ENCODE results near the gene LTBP2. TPM values are rescaled to one million over a fixed set of nuclear protein-coding genes. Genes with fewer than 3 reads are reported as not detected.

The LTBP2 gene
- total RNA-seq, 3 donors from 2014 or later (not counting 1 experiment from before 2014, with no cell fraction given): 2.1 to 3.7 (median 3.0) TPM

- peaks cover 0 to 3% of the 10 kb centered on the region in 2 donors for H3K27me3 Mint-ChIP-seq (ENCODE audit: low read depth in 2 of 2)
Measured at GRCh38 chr14:74532246-74532645, 79.8 kb downstream of the LTBP2 start.

GRCh38 chr14:74531467-74531866 lies 80.6 kb downstream of the LTBP2 start:
- no peak overlapping the region for H3K27ac Mint-ChIP-seq
- DNase-seq (no peak), ATAC-seq (no peak)
- Histone ChIP-seq H3K4me1 (ENCODE audit: control insufficient read depth, insufficient read depth, low read length) (no peaks in the 10 kb centered on the region), H3K36me3 (ENCODE audit: control insufficient read depth, insufficient read depth, low read length) (no peaks in the 10 kb centered on the region), H3K9me3 (ENCODE audit: control insufficient read depth, insufficient read depth, low read length) (no peaks in the 10 kb centered on the region), H3K27ac (ENCODE audit: low read length) (no peak overlapping the region), H3K4me3 (ENCODE audit: low read length) (no peak overlapping the region), H3K27me3 (ENCODE audit: control insufficient read depth, insufficient read depth, low read length) (no peaks in the 10 kb centered on the region)
- no peak overlapping the region for H3K4me3 Mint-ChIP-seq
- peaks cover 0 to 3% of the 10 kb centered on the region in 2 donors for H3K27me3 Mint-ChIP-seq (ENCODE audit: low read depth in 2 of 2)
- no peaks in the 10 kb centered on the region for H3K9me3 Mint-ChIP-seq
- 63% methylated on average over 5 of the region's 5 CpGs for WGBS (ENCODE audit: insufficient coverage)
- intact Hi-C loops (cut with micrococcal nuclease): no loop called here
- TF ChIP-seq CTCF (IDR thresholded peaks at IDR 0.05): no peak
- no peaks in the 10 kb centered on the region for H3K36me3 Mint-ChIP-seq
- H3K4me1 Mint-ChIP-seq: peaks cover 0 to under 1% of the 10 kb centered on the region in 2 donors

More at GRCh38 chr14:74532246-74532645, 79.8 kb downstream of the LTBP2 start:
- ATAC-seq (no peak), DNase-seq (no peak)
- Histone ChIP-seq H3K27me3 (ENCODE audit: control insufficient read depth, insufficient read depth, low read length) (no peaks in the 10 kb centered on the region), H3K9me3 (ENCODE audit: control insufficient read depth, insufficient read depth, low read length) (no peaks in the 10 kb centered on the region), H3K4me3 (ENCODE audit: low read length) (no peak overlapping the region), H3K27ac (ENCODE audit: low read length) (no peak overlapping the region), H3K36me3 (ENCODE audit: control insufficient read depth, insufficient read depth, low read length) (no peaks in the 10 kb centered on the region), H3K4me1 (ENCODE audit: control insufficient read depth, insufficient read depth, low read length) (no peaks in the 10 kb centered on the region)
- WGBS (ENCODE audit: insufficient coverage): 99% methylated on average over 10 of the region's 10 CpGs
- intact Hi-C loops (cut with micrococcal nuclease): no loop called here
- no peaks in the 10 kb centered on the region for H3K9me3 Mint-ChIP-seq
- H3K36me3 Mint-ChIP-seq: no peaks in the 10 kb centered on the region
- H3K4me3 Mint-ChIP-seq: no peak overlapping the region
- TF ChIP-seq CTCF (IDR thresholded peaks at IDR 0.05): no peak
- no peaks in the 10 kb centered on the region for H3K4me1 Mint-ChIP-seq
- no peak overlapping the region for H3K27ac Mint-ChIP-seq

GRCh38 chr14:74531006-74531405 lies 81.0 kb downstream of the LTBP2 start:
- Histone ChIP-seq H3K4me1 (ENCODE audit: control insufficient read depth, insufficient read depth, low read length) (no peaks in the 10 kb centered on the region), H3K27me3 (ENCODE audit: control insufficient read depth, insufficient read depth, low read length) (no peaks in the 10 kb centered on the region), H3K36me3 (ENCODE audit: control insufficient read depth, insufficient read depth, low read length) (no peaks in the 10 kb centered on the region), H3K27ac (ENCODE audit: low read length) (no peak overlapping the region), H3K9me3 (ENCODE audit: control insufficient read depth, insufficient read depth, low read length) (no peaks in the 10 kb centered on the region), H3K4me3 (ENCODE audit: low read length) (no peak overlapping the region)
- Mint-ChIP-seq H3K4me3 (no peak overlapping the region), H3K27ac (no peak overlapping the region), H3K9me3 (no peaks in the 10 kb centered on the region), H3K36me3 (no peaks in the 10 kb centered on the region), H3K4me1 (peaks cover 0 to 6% of the 10 kb centered on the region in 2 donors), H3K27me3 (ENCODE audit: low read depth in 2 of 2) (peaks cover 4 to 6% of the 10 kb centered on the region in 2 donors)
- DNase-seq: no peak
- intact Hi-C loops (cut with micrococcal nuclease): no loop called here
- no peak for TF ChIP-seq CTCF (IDR thresholded peaks at IDR 0.05)
- ATAC-seq: no peak
- 80% methylated on average over 2 of the region's 3 CpGs for WGBS (ENCODE audit: insufficient coverage)

- no peak overlapping the region for H3K27ac ChIP-seq (ENCODE audit: low read length)
- DNase-seq: no peak
- intact Hi-C loops (cut with micrococcal nuclease): no loop called here
- no peaks in the 10 kb centered on the region for H3K36me3 ChIP-seq (ENCODE audit: control insufficient read depth, insufficient read depth, low read length)
- no peaks in the 10 kb centered on the region for H3K4me1 ChIP-seq (ENCODE audit: control insufficient read depth, insufficient read depth, low read length)
- H3K9me3 ChIP-seq (ENCODE audit: control insufficient read depth, insufficient read depth, low read length): no peaks in the 10 kb centered on the region
- WGBS (ENCODE audit: insufficient coverage): 96% methylated on average over 10 of the region's 10 CpGs
- Mint-ChIP-seq H3K36me3 (no peaks in the 10 kb centered on the region), H3K4me1 (peaks cover 0 to 8% of the 10 kb centered on the region in 2 donors), H3K4me3 (no peak overlapping the region), H3K27ac (no peak overlapping the region), H3K27me3 (ENCODE audit: low read depth in 2 of 2) (peaks cover 9 to 14% of the 10 kb centered on the region in 2 donors), H3K9me3 (no peaks in the 10 kb centered on the region)
- no peak overlapping the region for H3K4me3 ChIP-seq (ENCODE audit: low read length)
- TF ChIP-seq CTCF (IDR thresholded peaks at IDR 0.05): no peak
- no peaks in the 10 kb centered on the region for H3K27me3 ChIP-seq (ENCODE audit: control insufficient read depth, insufficient read depth, low read length)
- no peak for ATAC-seq
Measured at GRCh38 chr14:74528886-74529285, 83.2 kb downstream of the LTBP2 start.
